GM12875 (cell line): ENCODE data around the gene MEX3C.

ENCODE experiments used
- H3K4me3 ChIP-seq: one replicate; pipeline ENCODE4 v1.5.1; 2011; ENCODE audit warnings: low read depth, low read length, control low read depth
- CTCF ChIP-seq: IDR thresholded peaks from 2 replicates; pipeline ENCODE4 v1.5.1; 2011; ENCODE audit warnings: low read depth, mild to moderate bottlenecking, control low read depth, inconsistent platforms, low read length, moderate library complexity, borderline replicate concordance; ENCODE audit not compliant: insufficient read depth

The MEX3C gene

GRCh38 chr18:51192026-51192425, 5.5 kb downstream of the MEX3C start:
- no peak for TF ChIP-seq CTCF
- H3K4me3 ChIP-seq: no peak overlapping the region

GRCh38 chr18:51191128-51191717, 6.3 kb downstream of the MEX3C start:
- no peak for TF ChIP-seq CTCF
- no peak overlapping the region for H3K4me3 ChIP-seq

GRCh38 chr18:51190000-51190399, 7.5 kb downstream of the MEX3C start:
- no peak overlapping the region for H3K4me3 ChIP-seq

GRCh38 chr18:51188024-51188701, 9.3 kb downstream of the MEX3C start:
- H3K4me3 ChIP-seq: no peak overlapping the region
- no peak for TF ChIP-seq CTCF

More at GRCh38 chr18:51190000-51190399, 7.5 kb downstream of the MEX3C start:
- TF ChIP-seq CTCF: no peak

- H3K4me3 ChIP-seq: no peak overlapping the region
- TF ChIP-seq CTCF: no peak
Observed at GRCh38 chr18:51185075-51185474, 12.4 kb downstream of the MEX3C start.

GRCh38 chr18:51184091-51184457, 13.4 kb downstream of the MEX3C start:
- H3K4me3 ChIP-seq: no peak overlapping the region
- no peak for TF ChIP-seq CTCF
